GM04503 (cell line): ENCODE measurements around the gene BCL2L11.
A peak's percentile ranks its signal among the peaks of the same experiment; 100 is the strongest.

ENCODE experiments used
- DNase-seq: peaks from one replicate; pipeline ENCODE4 v3.0.0-alpha.2; 2012; ENCODE audit warnings: low read depth

Gene BCL2L11

DNA sequence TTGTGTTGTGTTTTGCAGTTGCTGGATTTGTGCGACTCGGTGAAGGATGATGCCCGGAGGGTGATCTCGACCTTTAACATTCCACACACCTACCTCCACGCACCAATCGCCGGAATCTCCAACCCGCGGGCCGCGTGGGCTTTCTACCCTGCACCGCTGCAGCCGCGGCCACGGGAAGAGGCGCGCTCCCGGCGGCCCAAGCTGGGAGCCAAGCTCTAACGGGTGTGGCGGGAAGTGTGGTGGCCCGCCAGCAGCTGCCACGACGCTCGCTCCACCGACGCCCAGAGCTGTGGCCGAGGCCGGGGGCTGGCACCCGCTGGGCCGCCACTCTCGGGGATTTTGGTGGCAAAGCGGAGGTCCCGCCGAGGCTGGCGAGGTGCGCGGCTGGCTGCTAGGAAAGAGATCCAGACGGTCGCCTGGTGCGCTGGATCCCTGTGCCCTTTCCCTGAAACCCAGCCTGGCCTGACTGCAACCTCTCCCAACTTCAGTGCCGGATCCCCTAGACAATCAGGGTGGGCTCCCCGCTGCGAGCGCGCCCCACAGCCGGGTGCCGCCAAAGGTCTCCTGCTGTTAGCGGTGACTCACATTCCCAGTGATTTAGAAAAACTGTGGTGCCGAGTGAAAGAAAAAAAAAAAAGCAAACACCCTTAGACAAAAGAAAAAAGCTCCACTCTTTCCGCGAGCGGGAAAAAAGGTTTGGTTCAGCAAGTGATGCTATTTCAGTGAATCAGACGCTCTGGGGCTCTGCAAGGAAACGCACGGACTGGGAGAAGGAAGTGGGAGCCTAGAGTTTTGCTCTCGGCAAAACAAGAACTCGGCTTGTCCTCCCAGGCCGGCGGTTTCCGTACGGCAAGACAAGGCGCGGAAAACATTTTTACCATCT, 2.9 kb upstream of the BCL2L11 start:
- DNase-seq, result no peak

DNA sequence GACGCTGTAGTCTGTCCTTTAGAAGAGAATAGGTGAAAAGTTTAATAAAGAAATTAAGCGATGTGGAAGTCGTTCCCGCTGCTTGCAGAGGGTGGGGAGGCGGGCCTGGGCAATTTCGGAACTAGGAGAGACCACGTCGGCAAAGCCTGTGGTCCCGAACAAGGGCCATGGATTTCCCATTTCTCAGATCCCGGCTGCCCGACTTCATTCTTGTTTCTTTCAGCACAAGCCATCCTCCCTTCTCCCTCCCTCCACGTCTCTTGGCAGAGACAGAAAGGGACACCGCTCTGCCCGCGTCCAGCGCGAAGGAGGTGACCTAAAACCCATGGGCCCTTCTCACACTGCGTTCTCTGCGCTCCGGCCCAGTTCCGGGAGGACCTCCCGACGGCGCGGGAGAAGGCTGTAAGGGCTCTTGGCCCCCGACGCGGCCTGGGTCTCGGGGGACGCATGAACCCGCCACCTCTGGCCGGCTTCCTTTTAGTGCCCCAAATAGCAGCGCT, 2.2 kb upstream of the BCL2L11 start:
- DNase-seq, result no peak

DNA sequence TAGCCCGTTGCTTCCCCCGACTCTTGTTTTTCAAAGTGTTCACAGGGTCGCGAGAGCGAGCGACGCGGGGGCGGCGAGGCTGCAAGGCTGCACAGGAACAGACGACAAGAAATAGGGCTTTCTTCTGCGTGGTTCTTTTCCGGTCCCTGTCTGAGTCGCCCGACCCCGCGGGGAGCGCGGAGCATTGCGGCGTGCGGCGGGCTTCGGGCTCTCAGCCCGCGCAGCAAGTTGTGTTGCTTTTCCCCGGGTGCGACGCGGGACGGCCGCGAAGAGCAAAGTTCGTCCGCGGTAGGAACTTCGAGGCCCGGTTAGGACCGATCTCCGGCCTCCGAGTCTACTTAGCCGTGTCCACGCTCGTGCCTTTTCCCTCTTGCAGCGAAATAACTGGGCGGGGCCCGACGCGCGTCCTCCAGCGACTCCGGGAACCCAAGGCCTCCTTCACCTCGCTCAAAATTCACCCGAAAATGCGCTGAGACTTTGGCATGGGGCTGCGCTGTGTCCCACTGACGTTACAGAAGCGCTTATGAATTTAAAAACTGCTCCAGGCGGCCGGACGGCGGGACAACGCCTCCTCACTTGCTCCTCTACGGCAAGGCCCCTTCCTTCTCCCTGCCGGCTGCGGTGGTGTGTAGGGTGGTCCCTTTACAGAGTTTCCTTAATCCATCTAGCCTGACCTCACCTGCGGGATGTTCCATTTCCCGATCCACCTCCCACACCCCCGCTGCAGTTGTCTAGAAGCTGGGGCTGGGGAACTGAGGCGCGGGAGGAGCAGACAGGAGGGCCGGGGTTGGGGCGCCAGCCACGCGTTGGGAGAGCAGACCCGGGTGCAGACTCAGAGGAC, 1.5 kb upstream of the BCL2L11 start:
- no peak for DNase-seq

DNA sequence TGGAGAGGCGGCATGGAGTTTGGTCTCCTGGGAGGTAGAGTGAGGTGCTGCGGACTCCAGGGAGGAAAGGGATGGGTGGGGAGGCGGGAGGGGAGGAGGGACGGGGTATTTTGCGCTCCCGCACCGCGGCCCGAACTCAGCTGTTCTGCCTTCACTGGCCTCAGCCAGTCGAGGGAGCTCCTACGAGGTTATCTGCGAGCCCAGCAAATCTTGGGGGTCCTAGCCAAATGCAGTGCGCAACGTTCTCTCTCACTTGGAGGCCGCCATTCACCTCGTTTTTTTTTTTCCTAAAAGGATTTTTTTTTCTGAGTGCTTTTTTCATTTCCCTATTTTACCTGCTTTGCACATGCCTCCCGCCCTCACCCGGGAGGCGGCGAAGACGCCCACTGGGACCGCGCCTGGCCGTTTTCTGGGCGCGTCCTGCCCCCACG, 877 bp upstream of the BCL2L11 start:
- no peak for DNase-seq

DNA sequence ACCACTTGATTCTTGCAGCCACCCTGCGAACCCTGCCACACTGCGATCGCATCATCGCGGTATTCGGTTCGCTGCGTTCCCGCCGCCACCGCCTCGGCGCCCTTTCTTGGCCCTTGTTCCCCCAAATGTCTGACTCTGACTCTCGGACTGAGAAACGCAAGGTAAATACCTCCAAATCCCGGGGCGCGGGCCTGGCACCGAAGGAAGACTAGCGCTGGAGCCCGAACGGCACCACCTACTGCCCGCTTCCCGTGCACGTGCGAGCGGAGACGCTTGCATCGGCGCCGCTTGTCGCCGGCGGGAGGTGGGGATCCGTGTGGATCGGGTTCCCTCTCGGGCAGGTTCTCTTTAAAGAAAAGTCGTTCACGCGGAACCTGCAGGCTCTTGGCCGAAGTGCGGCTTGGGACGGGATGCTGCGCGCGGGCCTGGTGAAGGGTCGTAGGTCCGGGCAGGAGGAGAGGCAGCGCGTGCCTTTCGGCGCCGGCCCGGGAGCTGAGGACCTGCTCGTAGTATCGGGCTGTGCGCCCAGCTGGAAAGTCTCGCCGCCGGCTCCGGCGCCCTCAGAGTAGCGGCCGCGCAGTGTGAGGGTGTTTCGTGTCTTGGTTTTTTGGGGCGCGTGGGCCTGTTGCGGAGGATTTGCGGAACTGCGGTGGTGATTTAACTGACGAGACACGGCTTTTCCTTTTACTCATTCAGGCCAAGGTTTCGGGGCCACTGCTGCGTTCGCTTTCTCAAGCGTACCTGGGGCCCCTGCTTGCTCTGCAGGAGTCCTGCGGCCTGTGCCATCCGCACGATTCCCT, 514 bp downstream of the BCL2L11 start:
- DNase-seq, result no peak

DNA sequence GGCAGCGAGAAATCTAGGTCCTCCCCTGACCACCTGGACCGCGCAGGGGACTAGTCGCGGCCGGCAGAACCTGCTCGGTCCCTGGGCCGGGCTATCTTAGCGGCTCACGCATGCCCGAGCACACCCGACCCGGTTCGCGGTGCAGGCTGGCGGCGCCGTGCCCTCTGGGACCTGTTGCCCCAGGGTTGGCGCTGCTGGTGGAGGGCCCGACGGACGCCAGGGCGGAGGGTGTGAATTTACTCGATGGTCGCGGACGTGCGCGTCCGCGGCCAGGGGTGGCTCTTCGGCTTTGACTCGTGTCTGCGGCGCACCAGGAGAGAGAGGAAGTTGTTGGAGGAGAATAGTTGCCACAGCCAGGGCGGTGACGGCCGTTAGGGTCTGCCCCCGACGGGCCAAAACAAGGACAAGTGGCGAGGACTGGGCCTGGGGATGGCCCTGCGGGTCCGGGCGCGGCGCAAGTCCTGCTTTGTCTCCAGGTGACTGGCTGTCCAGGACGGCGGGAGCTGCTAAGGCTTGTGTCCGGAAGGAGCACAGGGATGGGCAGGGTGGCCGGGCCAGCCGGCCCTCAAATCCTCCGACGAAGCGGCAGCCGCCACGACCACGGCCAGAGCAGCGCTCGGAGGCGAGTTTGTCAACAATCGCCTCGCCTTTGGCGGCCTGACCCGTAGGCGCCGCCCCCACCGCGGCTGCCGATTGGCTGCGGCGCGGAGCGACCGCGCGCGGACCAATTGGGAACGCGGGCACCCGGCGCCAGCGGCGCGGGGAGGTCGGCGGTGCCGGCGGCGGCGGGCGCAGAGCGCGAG, 1.3 kb downstream of the BCL2L11 start:
- peak; percentile 37 for DNase-seq

DNA sequence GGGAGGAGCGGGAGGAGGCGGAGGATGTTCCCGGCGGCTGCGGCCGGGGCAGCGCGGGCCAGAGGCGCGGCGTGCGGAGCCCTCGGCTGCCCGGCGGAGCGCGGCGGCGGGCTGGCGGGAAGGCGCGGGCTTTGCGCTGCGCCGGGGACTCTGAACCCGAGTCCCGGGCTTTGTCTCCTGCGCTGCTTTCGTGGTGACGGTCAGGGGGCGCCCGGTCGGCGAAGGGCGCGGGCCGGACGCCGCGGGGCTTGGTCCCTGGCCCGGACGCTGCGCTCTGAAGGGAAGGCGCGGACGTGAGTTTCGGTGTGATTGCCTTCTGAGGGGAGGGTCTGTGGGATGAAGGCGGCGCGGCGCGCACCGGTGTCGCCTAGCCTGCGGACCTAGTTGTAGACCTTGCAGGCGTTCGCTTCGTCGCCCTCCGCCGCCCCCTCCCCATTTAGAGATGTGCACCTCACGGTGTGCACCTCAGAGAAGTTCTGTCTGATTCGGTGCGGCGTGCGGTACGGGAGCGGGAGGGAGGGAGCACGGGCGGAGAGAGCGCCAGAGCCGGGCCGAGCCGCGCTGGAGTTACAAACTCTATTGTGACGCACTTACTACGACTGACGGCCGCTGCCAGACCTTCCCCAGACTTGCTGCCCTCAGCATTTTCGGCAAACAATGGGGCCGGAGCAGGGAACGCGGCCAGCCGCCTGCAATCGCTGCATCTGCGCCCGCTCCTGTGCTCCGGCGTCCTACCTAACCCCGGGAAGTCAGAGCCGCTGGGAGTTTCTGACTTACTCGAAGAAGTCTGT, 2.1 kb downstream of the BCL2L11 start:
- DNase-seq, result no peak

DNA sequence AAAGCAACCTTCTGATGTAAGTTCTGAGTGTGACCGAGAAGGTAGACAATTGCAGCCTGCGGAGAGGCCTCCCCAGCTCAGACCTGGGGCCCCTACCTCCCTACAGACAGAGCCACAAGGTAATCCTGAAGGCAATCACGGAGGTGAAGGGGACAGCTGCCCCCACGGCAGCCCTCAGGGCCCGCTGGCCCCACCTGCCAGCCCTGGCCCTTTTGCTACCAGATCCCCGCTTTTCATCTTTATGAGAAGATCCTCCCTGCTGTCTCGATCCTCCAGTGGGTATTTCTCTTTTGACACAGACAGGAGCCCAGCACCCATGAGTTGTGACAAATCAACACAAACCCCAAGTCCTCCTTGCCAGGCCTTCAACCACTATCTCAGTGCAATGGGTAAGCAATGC, 3.0 kb downstream of the BCL2L11 start:
- no peak for DNase-seq

DNA sequence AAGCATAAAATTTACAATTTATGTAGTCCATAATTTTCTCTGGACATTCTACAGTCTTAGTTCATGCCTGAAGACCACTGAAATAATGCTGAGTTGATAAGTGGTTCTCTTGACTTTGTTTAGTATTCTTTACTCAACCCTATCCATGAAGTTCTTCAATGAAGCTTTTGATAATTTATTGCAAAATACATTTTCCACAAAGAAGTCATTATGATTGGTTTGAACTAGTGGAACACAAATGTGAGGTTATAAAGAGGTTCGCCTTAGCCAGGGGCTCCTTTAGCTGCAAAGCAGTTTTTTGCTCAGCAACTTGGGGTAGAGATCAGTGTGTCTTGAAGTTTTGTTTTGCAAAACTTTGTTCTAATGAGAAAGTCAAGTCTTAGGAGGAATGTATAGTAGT, 5.9 kb downstream of the BCL2L11 start:
- DNase-seq, result no peak

DNA sequence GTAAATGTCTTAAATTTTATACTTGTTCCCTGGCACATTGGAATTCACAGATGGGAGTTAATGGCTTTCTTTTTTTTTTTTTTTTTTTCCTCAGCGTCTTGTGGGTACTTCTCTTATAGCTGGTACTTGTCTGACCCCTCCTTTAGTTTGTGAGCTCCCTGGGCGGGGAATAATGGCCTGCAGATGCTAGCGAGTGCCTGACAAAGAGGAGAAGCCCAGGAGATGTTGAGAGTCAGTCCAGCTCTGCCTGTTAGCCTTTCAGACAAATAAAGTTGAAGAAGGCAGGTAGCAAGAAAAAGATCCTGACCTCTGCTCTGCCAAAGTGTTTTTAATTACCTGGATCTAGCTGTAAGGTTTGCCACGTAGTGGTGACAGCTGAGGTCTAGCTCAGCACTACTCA, 6.6 kb downstream of the BCL2L11 start:
- no peak for DNase-seq

DNA sequence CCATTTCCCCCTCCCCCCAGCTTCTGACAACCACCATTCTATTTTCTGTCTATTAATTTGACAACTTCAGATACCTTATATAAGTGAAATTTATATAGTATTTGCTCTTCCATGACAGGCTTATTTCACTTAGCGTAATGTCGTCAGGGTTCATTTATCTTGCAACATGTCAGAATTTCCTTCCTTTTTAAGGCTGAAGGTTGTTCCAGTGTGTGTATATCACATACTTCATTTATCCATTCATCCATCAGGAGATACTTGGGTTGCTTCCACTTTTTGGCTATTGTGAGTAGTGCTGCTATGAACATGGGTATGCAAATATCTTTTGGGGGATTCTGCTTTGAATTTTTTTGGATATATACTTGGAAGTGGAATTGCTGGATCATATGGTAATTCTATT, 7.4 kb downstream of the BCL2L11 start:
- no peak for DNase-seq

DNA sequence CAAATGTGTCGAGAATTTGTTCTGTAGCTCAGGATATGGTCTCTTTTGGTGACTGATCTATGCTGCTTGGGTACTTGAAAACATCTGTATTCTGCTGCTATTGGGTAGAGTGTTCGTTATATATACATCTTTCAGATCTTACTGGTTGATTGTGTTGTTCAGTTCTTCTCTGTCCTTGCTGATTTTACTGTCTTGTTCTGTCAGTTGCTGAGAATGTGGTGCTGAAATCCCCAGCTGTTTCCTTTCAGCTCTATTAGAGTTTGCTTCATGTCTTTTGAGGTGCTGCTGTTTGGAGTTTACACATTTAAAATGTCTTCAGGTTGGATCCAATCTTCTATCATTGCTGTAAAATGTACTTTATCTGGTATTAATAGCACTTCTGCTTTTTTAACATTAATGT, 12.9 kb downstream of the BCL2L11 start:
- no peak for DNase-seq

DNA sequence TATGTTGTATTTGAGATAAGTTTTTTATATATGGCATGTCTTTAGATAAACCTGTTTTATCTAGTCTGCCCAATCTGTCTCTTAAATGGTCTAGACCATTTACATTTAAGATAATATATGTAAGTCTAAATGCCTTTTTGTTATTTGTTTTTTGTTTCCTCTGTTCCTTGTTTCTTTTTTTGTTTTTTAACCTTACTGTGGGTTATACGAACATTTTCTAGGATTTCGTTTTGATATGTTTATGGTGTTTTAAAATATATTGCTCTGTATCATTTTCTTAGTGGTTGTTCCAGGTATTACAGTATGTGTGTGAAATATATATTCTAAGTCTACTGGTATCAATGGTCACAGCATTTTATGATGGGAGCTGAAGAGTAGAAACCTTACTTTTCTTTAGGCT, 13.3 kb downstream of the BCL2L11 start:
- no peak for DNase-seq

DNA sequence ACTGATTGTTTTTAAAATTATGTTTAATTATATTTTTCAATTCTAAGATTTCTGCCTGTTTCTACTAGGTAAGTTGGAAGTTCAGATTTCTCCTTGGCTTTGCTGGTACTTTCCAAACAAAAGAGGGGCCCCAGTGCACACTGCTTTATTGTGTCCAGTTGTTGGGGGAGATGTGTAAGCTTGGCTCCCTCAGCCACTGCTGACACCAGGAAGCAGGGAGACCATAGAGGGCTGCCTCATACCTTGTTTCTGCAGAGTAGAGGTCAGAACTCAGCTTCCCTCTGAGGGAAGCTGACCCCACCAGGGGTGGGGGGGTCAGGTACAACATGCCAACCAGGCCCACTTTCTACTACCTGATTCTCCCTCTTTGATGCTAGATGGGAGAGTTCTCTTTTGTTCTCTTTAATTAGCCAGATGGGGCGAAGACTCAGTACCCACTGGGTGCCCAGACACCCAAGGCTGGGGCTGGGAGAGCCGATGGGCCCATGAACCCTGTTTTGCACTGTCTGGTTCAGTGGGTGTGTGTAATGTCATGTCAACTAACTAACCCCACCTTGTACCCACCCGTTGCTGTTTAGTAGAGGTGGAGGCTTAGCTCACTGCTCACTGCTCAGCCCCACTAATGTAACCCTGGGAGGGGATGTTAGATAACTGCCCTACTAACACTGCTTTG, 14.7 kb downstream of the BCL2L11 start:
- no peak for DNase-seq

DNA sequence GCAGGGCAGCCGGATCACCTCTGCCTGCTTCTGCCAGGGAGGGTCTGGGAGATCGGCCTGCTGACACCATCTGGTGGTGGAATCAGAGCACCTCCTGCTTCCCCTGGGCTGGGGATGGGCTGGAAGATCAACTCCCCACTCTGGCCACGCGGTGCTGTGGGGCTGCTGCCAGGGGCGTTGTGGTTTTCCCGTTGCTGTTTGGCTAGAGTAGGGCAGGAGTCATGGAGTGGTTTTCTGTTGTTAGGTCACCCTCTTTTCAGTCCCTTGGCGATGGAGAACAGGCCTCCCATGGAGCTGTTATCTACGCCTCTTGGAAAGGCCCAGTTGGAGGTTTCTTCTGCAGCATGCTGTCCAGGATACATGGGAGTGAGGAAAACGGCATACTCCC, 15.2 kb downstream of the BCL2L11 start:
- no peak for DNase-seq

DNA sequence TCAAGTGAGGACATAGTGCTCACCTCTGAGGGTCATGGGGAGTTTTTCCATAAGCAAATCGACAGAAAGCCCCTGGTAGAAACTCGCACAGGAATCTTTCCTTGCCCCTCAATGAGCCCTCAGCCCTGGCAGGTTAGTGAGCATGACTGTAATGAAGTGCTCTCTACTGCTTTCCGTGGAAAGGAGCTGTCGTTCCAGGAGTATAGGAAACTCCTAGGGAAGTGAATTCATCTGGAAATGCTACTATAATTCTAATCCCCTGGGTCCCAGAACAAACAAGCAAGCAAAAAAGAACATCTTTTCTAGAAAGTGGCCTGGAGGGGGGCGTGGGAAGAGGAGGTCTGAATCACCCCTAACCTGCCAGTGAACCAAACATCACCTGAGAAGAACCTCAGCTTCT, 18.1 kb downstream of the BCL2L11 start:
- no peak for DNase-seq

DNA sequence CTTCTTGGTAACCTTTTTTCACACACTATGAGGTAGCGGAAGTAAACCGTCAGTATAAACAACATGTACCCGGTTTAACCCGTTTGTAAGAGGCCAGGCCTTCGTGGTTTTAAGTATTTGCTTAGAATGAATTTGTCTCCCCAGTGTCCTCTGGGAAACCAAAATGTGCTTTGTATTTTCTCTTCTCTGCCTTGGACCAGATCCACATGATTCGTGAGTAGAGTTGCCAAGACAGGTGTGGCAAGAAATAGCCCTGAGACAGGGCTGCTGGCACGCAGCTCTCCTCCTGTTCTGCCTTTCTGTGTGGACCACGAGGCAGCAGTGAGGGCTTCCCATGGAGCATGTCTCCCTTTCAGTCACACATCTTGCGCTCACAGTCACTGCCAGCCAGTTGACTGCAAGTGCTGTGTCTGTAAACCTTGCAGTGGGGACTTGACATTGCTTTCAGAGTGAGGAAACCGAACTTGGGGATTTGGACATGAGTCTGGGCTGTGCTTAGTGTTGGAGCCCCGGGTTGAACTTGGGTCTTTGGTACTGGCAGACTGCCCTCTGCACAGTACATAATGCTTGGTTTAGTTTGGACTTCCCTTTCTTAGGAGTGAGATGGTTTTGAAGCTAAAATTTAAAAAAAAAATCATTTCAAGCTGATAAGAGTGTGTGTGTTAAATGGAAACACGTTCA, 19.1 kb downstream of the BCL2L11 start:
- DNase-seq, result no peak

DNA sequence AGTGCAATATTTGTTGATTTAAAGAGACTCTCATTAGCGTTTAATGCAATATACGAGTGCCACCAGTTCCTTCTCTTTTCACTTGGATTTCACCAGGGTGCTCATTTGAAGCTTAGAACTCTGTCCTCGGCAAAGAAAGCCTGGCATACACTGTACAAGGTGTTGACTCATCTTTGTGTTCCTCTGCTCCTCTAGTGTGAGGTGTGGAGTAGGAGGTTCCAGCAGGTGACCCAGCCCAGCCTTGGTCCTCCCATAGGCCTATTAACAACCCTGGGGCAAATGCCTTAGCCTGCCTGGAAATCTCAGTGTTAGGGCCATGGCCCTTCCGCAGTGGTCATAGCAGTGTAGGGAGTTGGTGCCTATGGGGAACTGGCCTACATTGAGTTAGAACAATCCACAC, 20.1 kb downstream of the BCL2L11 start:
- DNase-seq, result no peak

DNA sequence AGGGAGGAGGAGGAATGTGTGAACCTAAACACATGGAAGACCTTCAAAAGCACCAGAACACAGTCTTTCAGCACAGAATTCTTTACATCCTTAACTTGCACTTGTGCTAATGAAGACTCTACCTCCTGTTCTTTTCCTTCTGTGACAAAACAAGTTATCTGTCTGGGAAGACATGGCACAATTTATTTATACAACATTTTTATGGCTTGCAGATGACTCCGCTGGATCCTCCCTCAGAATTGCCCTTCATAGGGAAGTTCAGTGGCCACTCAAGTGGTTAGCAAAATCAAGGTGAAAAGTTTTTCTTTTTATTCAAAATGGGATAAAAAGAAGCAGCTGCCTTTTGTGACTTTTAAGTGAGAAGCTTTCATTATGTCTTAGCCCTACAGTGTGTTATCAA, 21.4 kb downstream of the BCL2L11 start:
- no peak for DNase-seq
